Panc1 (cell line): ENCODE measurements around the gene CDR2L.
"Not testable (repeated sequence)": the region's sequence is repeated elsewhere in the genome, so short reads cannot be mapped to it uniquely, and the experiment has no call there.

Experiments used
- POLR2AphosphoS5 ChIP-seq: IDR thresholded peaks from 2 replicates; pipeline ENCODE4 v1.6.1; 2012; ENCODE audit warnings: mild to moderate bottlenecking, low read depth, low read length, moderate library complexity
- SIN3A ChIP-seq: IDR thresholded peaks from 2 replicates; pipeline ENCODE4 v1.6.1; 2012; ENCODE audit warnings: low read depth, mild to moderate bottlenecking, low read length, moderate library complexity, borderline replicate concordance; ENCODE audit not compliant: insufficient read depth
- TCF7L2 ChIP-seq: IDR thresholded peaks from 2 replicates; pipeline ENCODE4 v1.6.1; 2011; ENCODE audit warnings: mild to moderate bottlenecking, low read depth, low read length, inconsistent platforms
- TF ChIP-seq, protein P1 (sequence below): fragments of 450-650 bp; IDR thresholded peaks from 2 replicates; pipeline ENCODE4 v1.5.1; 2017; ENCODE audit warnings: mild to moderate bottlenecking
- TF ChIP-seq, protein P2 (sequence below), 2 experiments: IDR thresholded peaks; 2 replicates each; pipeline ENCODE4 v1.6.1; 2011 to 2012; ENCODE audit warnings: low read depth in 2 of 2, control low read depth in 1 of 2, low read length in 1 of 2, mild to moderate bottlenecking in 1 of 2, moderate library complexity in 1 of 2; ENCODE audit not compliant: insufficient read depth in 1 of 2

DNA sequence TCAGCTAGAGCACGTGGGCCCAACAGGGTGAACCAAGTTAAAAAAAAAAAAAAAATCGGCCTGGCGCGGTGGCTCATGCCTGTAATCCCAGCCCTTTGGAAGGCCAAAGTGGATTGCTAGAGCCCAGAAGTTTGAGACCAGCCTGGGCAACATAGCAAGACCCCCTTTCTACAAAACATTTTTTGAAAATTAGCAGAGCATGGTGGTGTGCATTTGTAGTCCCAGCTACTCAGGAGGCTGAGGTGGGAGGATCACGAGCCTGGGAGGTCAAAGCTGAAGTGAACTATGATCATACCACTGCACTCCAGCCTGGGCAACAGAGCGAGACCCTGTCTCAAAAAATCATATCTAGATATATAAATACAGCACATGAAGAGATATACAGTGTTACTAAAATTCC lies 18.7 kb downstream of the CDR2L start:
- TF ChIP-seq, protein P1, sequence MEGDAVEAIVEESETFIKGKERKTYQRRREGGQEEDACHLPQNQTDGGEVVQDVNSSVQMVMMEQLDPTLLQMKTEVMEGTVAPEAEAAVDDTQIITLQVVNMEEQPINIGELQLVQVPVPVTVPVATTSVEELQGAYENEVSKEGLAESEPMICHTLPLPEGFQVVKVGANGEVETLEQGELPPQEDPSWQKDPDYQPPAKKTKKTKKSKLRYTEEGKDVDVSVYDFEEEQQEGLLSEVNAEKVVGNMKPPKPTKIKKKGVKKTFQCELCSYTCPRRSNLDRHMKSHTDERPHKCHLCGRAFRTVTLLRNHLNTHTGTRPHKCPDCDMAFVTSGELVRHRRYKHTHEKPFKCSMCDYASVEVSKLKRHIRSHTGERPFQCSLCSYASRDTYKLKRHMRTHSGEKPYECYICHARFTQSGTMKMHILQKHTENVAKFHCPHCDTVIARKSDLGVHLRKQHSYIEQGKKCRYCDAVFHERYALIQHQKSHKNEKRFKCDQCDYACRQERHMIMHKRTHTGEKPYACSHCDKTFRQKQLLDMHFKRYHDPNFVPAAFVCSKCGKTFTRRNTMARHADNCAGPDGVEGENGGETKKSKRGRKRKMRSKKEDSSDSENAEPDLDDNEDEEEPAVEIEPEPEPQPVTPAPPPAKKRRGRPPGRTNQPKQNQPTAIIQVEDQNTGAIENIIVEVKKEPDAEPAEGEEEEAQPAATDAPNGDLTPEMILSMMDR = not testable (repeated sequence)
- not testable (repeated sequence) for TF ChIP-seq POLR2AphosphoS5, TCF7L2, SIN3A
- TF ChIP-seq, protein P2, sequence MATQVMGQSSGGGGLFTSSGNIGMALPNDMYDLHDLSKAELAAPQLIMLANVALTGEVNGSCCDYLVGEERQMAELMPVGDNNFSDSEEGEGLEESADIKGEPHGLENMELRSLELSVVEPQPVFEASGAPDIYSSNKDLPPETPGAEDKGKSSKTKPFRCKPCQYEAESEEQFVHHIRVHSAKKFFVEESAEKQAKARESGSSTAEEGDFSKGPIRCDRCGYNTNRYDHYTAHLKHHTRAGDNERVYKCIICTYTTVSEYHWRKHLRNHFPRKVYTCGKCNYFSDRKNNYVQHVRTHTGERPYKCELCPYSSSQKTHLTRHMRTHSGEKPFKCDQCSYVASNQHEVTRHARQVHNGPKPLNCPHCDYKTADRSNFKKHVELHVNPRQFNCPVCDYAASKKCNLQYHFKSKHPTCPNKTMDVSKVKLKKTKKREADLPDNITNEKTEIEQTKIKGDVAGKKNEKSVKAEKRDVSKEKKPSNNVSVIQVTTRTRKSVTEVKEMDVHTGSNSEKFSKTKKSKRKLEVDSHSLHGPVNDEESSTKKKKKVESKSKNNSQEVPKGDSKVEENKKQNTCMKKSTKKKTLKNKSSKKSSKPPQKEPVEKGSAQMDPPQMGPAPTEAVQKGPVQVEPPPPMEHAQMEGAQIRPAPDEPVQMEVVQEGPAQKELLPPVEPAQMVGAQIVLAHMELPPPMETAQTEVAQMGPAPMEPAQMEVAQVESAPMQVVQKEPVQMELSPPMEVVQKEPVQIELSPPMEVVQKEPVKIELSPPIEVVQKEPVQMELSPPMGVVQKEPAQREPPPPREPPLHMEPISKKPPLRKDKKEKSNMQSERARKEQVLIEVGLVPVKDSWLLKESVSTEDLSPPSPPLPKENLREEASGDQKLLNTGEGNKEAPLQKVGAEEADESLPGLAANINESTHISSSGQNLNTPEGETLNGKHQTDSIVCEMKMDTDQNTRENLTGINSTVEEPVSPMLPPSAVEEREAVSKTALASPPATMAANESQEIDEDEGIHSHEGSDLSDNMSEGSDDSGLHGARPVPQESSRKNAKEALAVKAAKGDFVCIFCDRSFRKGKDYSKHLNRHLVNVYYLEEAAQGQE (IDR thresholded peaks at IDR 0.05; ENCODE audit: insufficient read depth in 1 of 2, low read depth in 2 of 2, low read length in 1 of 2) = not testable (repeated sequence)
